ENCODE measurements around the gene NPR1. TPM values are rescaled to one million over a fixed set of nuclear protein-coding genes. Genes with fewer than 3 reads are reported as not detected.
A peak's percentile ranks its signal among the peaks of the same experiment; 100 is the strongest.

Gene NPR1
- total RNA-seq, 1 donor from 2014 or later: 10.4 TPM

DNA sequence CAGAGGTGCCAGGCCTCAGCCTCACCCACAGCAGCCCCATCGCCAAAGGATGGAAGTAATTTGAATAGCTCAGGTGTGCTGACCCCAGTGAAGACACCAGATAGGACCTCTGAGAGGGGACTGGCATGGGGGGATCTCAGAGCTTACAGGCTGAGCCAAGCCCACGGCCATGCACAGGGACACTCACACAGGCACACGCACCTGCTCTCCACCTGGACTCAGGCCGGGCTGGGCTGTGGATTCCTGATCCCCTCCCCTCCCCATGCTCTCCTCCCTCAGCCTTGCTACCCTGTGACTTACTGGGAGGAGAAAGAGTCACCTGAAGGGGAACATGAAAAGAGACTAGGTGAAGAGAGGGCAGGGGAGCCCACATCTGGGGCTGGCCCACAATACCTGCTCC, 15.0 kb downstream of the NPR1 start:
- DNase-seq: no peak
- Histone ChIP-seq H3K9me3 (replicated peaks) (no peaks in the 10 kb centered on the region), H3K4me1 (peaks cover 15% of the 10 kb centered on the region), H3K36me3 (peaks cover 4% of the 10 kb centered on the region), H3K27ac (replicated peaks) (no peak overlapping the region), H3K4me3 (no peak overlapping the region), H3K27me3 (ENCODE audit: low read depth) (no peaks in the 10 kb centered on the region)
- no peak for TF ChIP-seq CTCF (IDR thresholded peaks at IDR 0.05; ENCODE audit: borderline replicate concordance)
- intact Hi-C loops (cut with micrococcal nuclease): no loop called here

- Histone ChIP-seq H3K27me3 (ENCODE audit: low read depth) (no peaks in the 10 kb centered on the region), H3K4me1 (peaks cover 33% of the 10 kb centered on the region), H3K4me3 (no peak overlapping the region), H3K27ac (replicated peaks) (peak overlapping the region; percentile 94), H3K9me3 (replicated peaks) (no peaks in the 10 kb centered on the region), H3K36me3 (no peaks in the 10 kb centered on the region)
- intact Hi-C loops (cut with micrococcal nuclease): no loop called here
- DNase-seq: no peak
- no peak for TF ChIP-seq CTCF (IDR thresholded peaks at IDR 0.05; ENCODE audit: borderline replicate concordance)
Measured at GRCh38 chr1:153696741-153697140, 18.3 kb downstream of the NPR1 start.

DNA sequence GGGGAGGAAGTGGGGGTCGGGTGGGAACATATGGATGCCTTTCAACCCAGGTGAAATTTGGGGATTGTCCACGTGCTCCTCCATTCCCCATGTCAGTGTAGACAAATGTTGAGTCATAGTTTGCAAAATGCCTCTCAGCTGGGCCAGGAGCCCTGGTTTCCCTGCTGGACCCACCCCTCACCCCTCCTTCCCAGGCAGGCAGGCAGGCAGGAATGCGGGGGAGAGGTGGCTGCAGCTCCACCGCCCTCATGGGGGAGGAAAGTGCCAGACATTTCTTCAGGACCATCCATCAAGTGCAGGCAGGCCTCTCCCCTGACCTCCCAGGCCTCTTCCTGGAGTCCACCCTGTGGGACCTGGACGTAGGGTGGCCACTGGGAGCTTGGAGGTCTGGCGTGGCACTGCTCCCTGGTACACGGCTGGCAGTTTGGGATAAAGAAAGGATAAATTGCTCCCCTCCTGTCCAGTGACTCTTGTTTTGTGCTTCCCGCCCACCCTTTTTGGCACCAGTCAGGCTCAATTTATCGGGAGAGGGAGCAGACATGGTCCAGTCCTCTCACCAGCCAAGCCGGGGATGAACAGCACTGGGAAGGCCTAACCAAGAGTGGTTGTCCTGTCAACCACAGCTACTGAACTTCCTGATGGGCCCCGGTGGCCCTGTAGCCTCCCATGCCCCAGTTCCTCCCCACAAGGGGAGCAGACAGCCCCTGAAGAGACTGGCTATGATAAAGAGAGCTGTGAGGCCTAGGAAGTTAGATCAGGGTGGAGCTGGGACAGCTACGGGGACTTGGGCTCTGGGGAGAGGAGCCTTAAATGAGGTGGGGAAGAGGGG, 18.9 kb downstream of the NPR1 start:
- no peaks in the 10 kb centered on the region for H3K36me3 ChIP-seq
- no peaks in the 10 kb centered on the region for H3K27me3 ChIP-seq (ENCODE audit: low read depth)
- no peaks in the 10 kb centered on the region for H3K9me3 ChIP-seq (replicated peaks)
- peak overlapping the region; percentile 26 for H3K4me3 ChIP-seq
- no peak for TF ChIP-seq CTCF (IDR thresholded peaks at IDR 0.05; ENCODE audit: borderline replicate concordance)
- intact Hi-C loops (cut with micrococcal nuclease): no loop called here
- peak overlapping the region; percentile 94 for H3K27ac ChIP-seq (replicated peaks)
- H3K4me1 ChIP-seq: peaks cover 33% of the 10 kb centered on the region
- DNase-seq: peak; percentile 31

GRCh38 chr1:153698020-153698922, 19.8 kb downstream of the NPR1 start:
- Histone ChIP-seq H3K4me3 (peak overlapping the region; percentile 26), H3K4me1 (peaks cover 33% of the 10 kb centered on the region), H3K36me3 (no peaks in the 10 kb centered on the region), H3K27ac (replicated peaks) (peak overlapping the region; percentile 94), H3K9me3 (replicated peaks) (no peaks in the 10 kb centered on the region), H3K27me3 (ENCODE audit: low read depth) (no peaks in the 10 kb centered on the region)
- no peak for TF ChIP-seq CTCF (IDR thresholded peaks at IDR 0.05; ENCODE audit: borderline replicate concordance)
- peak; percentile 79 for DNase-seq
- intact Hi-C loops (cut with micrococcal nuclease): no loop called here

- no peaks in the 10 kb centered on the region for H3K9me3 ChIP-seq (replicated peaks)
- DNase-seq: no peak
- H3K36me3 ChIP-seq: no peaks in the 10 kb centered on the region
- no peak overlapping the region for H3K4me3 ChIP-seq
- H3K27ac ChIP-seq (replicated peaks): peak overlapping the region; percentile 94
- TF ChIP-seq CTCF (IDR thresholded peaks at IDR 0.05; ENCODE audit: borderline replicate concordance): no peak
- peaks cover 33% of the 10 kb centered on the region for H3K4me1 ChIP-seq
- no peaks in the 10 kb centered on the region for H3K27me3 ChIP-seq (ENCODE audit: low read depth)
- intact Hi-C loops (cut with micrococcal nuclease): no loop called here
Measured at GRCh38 chr1:153698923-153699714, 20.6 kb downstream of the NPR1 start.
